ENCODE results near the gene EML5. TPM values are rescaled to one million over a fixed set of nuclear protein-coding genes. Genes with fewer than 3 reads are reported as not detected.

The EML5 gene
- total RNA-seq, 1 experiment from 2014 or later, result 0.37 TPM

- Histone ChIP-seq H3K9ac (ENCODE audit: low read length) (no peak overlapping the region), H3K9me2 (replicated peaks; ENCODE audit: insufficient read depth, low read length) (no peaks in the 10 kb centered on the region), H3K4me1 (ENCODE audit: low read length) (no peaks in the 10 kb centered on the region), H3K9me3 (ENCODE audit: low read length) (no peaks in the 10 kb centered on the region), H4K20me1 (ENCODE audit: insufficient read depth, low read depth, low read length) (no peaks in the 10 kb centered on the region), H3K36me3 (ENCODE audit: insufficient read depth, low read length) (peaks cover 85% of the 10 kb centered on the region), H2AFZ (ENCODE audit: low read length) (no peak overlapping the region), H3K4me3 (ENCODE audit: low read length) (no peak overlapping the region), H3K27me3 (ENCODE audit: low read length) (no peaks in the 10 kb centered on the region), H3K79me2 (ENCODE audit: low read length) (peaks cover 5% of the 10 kb centered on the region; the same call in 1 of the 2 replicates), H3K4me2 (ENCODE audit: low read depth, low read length, poor library complexity, severe bottlenecking) (no peak overlapping the region), H3K27ac (ENCODE audit: low read length) (no peak overlapping the region)
- DNase-seq, result no peak
These were observed 188.5 kb downstream of the EML5 start for GRCh38 chr14:88604212-88604611.

DNA sequence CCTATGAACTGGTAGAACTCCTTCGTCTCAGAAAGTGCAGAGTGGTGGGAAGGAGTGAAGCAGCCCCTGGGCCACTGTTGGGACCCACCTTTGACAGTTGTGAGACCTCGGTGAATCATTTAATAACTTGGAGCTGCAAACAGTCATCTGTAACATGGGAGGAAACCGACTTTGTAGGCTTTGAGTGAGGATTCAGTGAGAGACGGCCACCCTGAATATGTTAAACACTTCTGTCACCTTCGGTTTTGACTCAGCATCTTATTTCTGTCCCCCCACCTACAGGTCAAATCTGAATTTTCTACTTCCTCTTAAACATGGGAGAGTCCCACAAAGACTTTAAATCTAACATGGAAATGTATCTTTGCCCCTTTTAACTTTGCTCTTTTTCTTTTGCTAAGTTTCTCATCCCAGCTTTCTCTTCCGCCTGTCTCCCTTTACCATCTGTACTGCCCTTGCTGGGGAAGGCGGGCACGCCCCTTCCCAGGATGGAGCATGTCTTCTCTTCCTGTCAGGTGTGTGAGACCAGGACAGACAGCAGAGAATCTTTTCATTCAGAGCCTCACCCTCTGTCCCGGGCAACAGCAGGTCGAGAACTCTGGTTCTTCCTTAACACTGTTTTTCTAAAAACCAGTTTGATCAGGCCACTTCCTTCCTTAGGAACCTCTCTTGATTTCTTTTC is 192.9 kb downstream of the EML5 start:
- Histone ChIP-seq H3K9me3 (ENCODE audit: low read length) (no peaks in the 10 kb centered on the region), H3K79me2 (ENCODE audit: low read length) (peaks cover 5% of the 10 kb centered on the region), H3K9ac (ENCODE audit: low read length) (no peak overlapping the region), H3K9me2 (replicated peaks; ENCODE audit: insufficient read depth, low read length) (no peaks in the 10 kb centered on the region), H4K20me1 (ENCODE audit: insufficient read depth, low read depth, low read length) (no peaks in the 10 kb centered on the region), H3K4me1 (ENCODE audit: low read length) (no peaks in the 10 kb centered on the region), H3K4me2 (ENCODE audit: low read depth, low read length, poor library complexity, severe bottlenecking) (no peak overlapping the region), H2AFZ (ENCODE audit: low read length) (no peak overlapping the region), H3K27ac (ENCODE audit: low read length) (no peak overlapping the region), H3K27me3 (ENCODE audit: low read length) (no peaks in the 10 kb centered on the region), H3K4me3 (ENCODE audit: low read length) (no peak overlapping the region), H3K36me3 (ENCODE audit: insufficient read depth, low read length) (peaks cover 66% of the 10 kb centered on the region; the same call in 1 of the 2 replicates)
- no peak for DNase-seq

DNA sequence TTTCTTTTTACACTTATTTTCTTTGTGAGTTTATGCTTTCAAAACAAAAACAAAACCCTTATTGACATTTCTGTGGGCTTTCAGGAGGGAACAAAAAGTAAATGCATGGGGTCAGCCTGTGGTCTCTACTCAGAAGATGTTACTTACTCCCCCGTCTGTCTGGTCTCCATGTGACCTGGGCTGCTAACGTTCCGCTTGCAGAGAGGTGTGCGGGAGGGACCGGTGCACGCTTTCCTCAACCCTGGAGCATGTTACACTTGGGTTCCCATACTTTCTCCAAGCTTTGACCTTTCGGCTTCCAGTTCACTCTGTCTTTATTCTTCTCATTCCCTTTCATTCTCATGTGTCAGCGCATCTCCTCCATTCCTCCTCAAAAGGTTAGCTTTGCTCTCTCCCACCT is 193.4 kb downstream of the EML5 start:
- Histone ChIP-seq H3K4me2 (ENCODE audit: low read depth, low read length, poor library complexity, severe bottlenecking) (no peak overlapping the region), H3K9ac (ENCODE audit: low read length) (no peak overlapping the region), H4K20me1 (ENCODE audit: insufficient read depth, low read depth, low read length) (no peaks in the 10 kb centered on the region), H3K27me3 (ENCODE audit: low read length) (no peaks in the 10 kb centered on the region), H3K9me2 (replicated peaks; ENCODE audit: insufficient read depth, low read length) (no peaks in the 10 kb centered on the region), H3K36me3 (ENCODE audit: insufficient read depth, low read length) (peaks cover 68% of the 10 kb centered on the region; the same call in 1 of the 2 replicates), H2AFZ (ENCODE audit: low read length) (no peak overlapping the region), H3K4me1 (ENCODE audit: low read length) (no peaks in the 10 kb centered on the region), H3K79me2 (ENCODE audit: low read length) (peaks cover 5% of the 10 kb centered on the region), H3K27ac (ENCODE audit: low read length) (no peak overlapping the region), H3K4me3 (ENCODE audit: low read length) (no peak overlapping the region), H3K9me3 (ENCODE audit: low read length) (no peaks in the 10 kb centered on the region)
- no peak for DNase-seq

DNA sequence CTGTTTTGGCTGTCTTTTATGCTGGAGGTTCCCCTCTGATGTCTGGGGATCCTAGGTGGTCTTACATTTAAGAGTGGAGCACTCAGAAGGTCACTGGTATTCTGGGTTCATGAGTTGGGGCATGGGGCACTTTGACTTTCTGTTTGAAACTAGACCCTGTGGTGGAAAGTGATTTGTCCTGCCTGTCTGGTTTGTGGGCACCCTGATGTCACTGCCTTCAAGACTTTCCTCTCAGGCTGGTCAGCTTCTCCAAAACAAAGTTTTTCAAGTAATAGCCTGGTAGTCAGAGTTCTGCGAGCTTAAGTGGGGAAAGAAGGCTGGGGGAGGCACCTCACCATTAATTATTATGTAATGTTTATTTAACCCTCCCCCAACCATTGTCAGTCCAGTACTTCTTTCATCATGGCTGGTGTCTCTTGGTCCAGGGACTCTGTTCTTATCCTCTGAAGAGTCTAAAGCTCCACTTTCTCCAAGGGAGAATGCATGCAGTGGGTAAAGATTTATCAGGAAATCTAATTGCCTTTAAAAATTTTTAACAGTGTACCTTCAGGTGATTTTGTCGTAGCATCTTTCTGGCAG is 194.6 kb downstream of the EML5 start:
- no peaks in the 10 kb centered on the region for H3K27me3 ChIP-seq (ENCODE audit: low read length)
- H3K4me2 ChIP-seq (ENCODE audit: low read depth, low read length, poor library complexity, severe bottlenecking), result no peak overlapping the region
- H3K9me2 ChIP-seq (replicated peaks; ENCODE audit: insufficient read depth, low read length), result no peaks in the 10 kb centered on the region
- H3K79me2 ChIP-seq (ENCODE audit: low read length), result peaks cover 5% of the 10 kb centered on the region
- H3K9ac ChIP-seq (ENCODE audit: low read length), result no peak overlapping the region
- no peaks in the 10 kb centered on the region for H3K9me3 ChIP-seq (ENCODE audit: low read length)
- no peak overlapping the region for H3K27ac ChIP-seq (ENCODE audit: low read length)
- H3K4me3 ChIP-seq (ENCODE audit: low read length), result no peak overlapping the region
- H4K20me1 ChIP-seq (ENCODE audit: insufficient read depth, low read depth, low read length), result no peaks in the 10 kb centered on the region
- peaks cover 68% of the 10 kb centered on the region for H3K36me3 ChIP-seq (ENCODE audit: insufficient read depth, low read length)
- no peaks in the 10 kb centered on the region for H3K4me1 ChIP-seq (ENCODE audit: low read length)
- DNase-seq, result no peak
- no peak overlapping the region for H2AFZ ChIP-seq (ENCODE audit: low read length)

DNA sequence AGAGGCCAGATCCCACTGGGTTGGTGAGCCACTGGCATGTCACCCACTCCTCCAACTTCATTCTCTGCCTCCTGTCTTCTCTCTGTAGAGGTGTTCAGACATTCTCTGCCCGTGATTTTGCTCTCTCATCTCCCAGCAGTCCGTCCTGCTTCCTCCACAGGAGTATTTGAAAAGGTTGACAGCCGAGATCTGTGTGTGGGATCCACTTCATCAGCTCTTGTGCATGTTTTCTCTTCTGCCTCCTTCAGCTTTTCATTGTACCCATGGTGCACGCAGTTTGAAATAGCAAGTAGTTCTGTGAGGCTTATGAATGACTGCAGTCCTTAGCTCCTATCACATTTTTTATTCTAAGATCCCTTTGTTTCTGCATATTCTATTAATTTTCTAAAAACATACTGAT is 195.2 kb downstream of the EML5 start:
- Histone ChIP-seq H3K9ac (ENCODE audit: low read length) (no peak overlapping the region), H3K4me2 (ENCODE audit: low read depth, low read length, poor library complexity, severe bottlenecking) (no peak overlapping the region), H4K20me1 (ENCODE audit: insufficient read depth, low read depth, low read length) (no peaks in the 10 kb centered on the region), H3K9me2 (replicated peaks; ENCODE audit: insufficient read depth, low read length) (no peaks in the 10 kb centered on the region), H3K9me3 (ENCODE audit: low read length) (no peaks in the 10 kb centered on the region), H3K4me3 (ENCODE audit: low read length) (no peak overlapping the region), H3K27me3 (ENCODE audit: low read length) (no peaks in the 10 kb centered on the region), H2AFZ (ENCODE audit: low read length) (no peak overlapping the region), H3K79me2 (ENCODE audit: low read length) (peaks cover 5% of the 10 kb centered on the region), H3K27ac (ENCODE audit: low read length) (no peak overlapping the region), H3K4me1 (ENCODE audit: low read length) (no peaks in the 10 kb centered on the region), H3K36me3 (ENCODE audit: insufficient read depth, low read length) (peaks cover 65% of the 10 kb centered on the region)
- no peak for DNase-seq

- no peak overlapping the region for H3K27ac ChIP-seq (ENCODE audit: low read length)
- H3K9me3 ChIP-seq (ENCODE audit: low read length), result no peaks in the 10 kb centered on the region
- H3K4me1 ChIP-seq (ENCODE audit: low read length), result no peaks in the 10 kb centered on the region
- H3K36me3 ChIP-seq (ENCODE audit: insufficient read depth, low read length), result peaks cover 60% of the 10 kb centered on the region
- H3K9ac ChIP-seq (ENCODE audit: low read length), result no peak overlapping the region
- peaks cover 7% of the 10 kb centered on the region for H3K79me2 ChIP-seq (ENCODE audit: low read length)
- no peak overlapping the region for H3K4me3 ChIP-seq (ENCODE audit: low read length)
- H2AFZ ChIP-seq (ENCODE audit: low read length), result no peak overlapping the region
- H3K4me2 ChIP-seq (ENCODE audit: low read depth, low read length, poor library complexity, severe bottlenecking), result no peak overlapping the region
- no peaks in the 10 kb centered on the region for H4K20me1 ChIP-seq (ENCODE audit: insufficient read depth, low read depth, low read length)
- no peaks in the 10 kb centered on the region for H3K9me2 ChIP-seq (replicated peaks; ENCODE audit: insufficient read depth, low read length)
- no peaks in the 10 kb centered on the region for H3K27me3 ChIP-seq (ENCODE audit: low read length)
- DNase-seq, result no peak
These were observed 195.7 kb downstream of the EML5 start for GRCh38 chr14:88597038-88597437.

DNA sequence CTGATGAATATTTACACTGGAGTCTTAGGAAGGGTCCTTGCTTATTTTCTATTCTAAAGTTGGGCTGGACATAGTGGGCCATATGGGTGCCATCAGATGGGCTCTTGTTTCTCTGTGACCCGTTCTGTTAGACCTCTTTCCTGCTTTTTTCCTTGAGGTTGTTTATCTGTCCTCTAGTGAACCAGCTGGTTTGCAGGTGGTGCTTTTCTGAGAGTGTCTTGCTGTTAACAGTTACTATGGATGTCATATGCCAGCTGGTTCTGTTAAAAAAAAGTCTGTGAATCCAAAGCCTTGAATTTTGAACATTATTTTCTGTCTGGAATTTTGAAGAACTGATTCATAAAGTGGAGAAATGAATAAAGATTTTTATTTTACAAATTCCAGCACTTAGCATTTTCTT is 200.7 kb downstream of the EML5 start:
- no peak overlapping the region for H3K4me3 ChIP-seq (ENCODE audit: low read length)
- H3K79me2 ChIP-seq (ENCODE audit: low read length), result peaks cover 26% of the 10 kb centered on the region
- H3K4me2 ChIP-seq (ENCODE audit: low read depth, low read length, poor library complexity, severe bottlenecking), result no peak overlapping the region
- no peak for DNase-seq
- H3K36me3 ChIP-seq (ENCODE audit: insufficient read depth, low read length), result peaks cover 45% of the 10 kb centered on the region
- H4K20me1 ChIP-seq (ENCODE audit: insufficient read depth, low read depth, low read length), result no peaks in the 10 kb centered on the region
- H3K27me3 ChIP-seq (ENCODE audit: low read length), result no peaks in the 10 kb centered on the region
- no peaks in the 10 kb centered on the region for H3K9me3 ChIP-seq (ENCODE audit: low read length)
- no peak overlapping the region for H3K27ac ChIP-seq (ENCODE audit: low read length)
- H3K9ac ChIP-seq (ENCODE audit: low read length), result no peak overlapping the region
- no peak overlapping the region for H2AFZ ChIP-seq (ENCODE audit: low read length)
- H3K4me1 ChIP-seq (ENCODE audit: low read length), result no peaks in the 10 kb centered on the region
- no peaks in the 10 kb centered on the region for H3K9me2 ChIP-seq (replicated peaks; ENCODE audit: insufficient read depth, low read length)

GRCh38 chr14:88590173-88590572 is 202.6 kb downstream of the EML5 start:
- no peak overlapping the region for H3K9ac ChIP-seq (ENCODE audit: low read length)
- H3K27ac ChIP-seq (ENCODE audit: low read length), result no peak overlapping the region
- no peak overlapping the region for H3K4me3 ChIP-seq (ENCODE audit: low read length)
- H3K27me3 ChIP-seq (ENCODE audit: low read length), result no peaks in the 10 kb centered on the region
- H3K79me2 ChIP-seq (ENCODE audit: low read length), result peaks cover 23% of the 10 kb centered on the region
- no peak overlapping the region for H2AFZ ChIP-seq (ENCODE audit: low read length)
- H3K4me2 ChIP-seq (ENCODE audit: low read depth, low read length, poor library complexity, severe bottlenecking), result no peak overlapping the region
- no peak for DNase-seq
- no peaks in the 10 kb centered on the region for H4K20me1 ChIP-seq (ENCODE audit: insufficient read depth, low read depth, low read length)
- peaks cover 38% of the 10 kb centered on the region for H3K36me3 ChIP-seq (ENCODE audit: insufficient read depth, low read length)
- H3K9me3 ChIP-seq (ENCODE audit: low read length), result no peaks in the 10 kb centered on the region
- no peaks in the 10 kb centered on the region for H3K9me2 ChIP-seq (replicated peaks; ENCODE audit: insufficient read depth, low read length)
- H3K4me1 ChIP-seq (ENCODE audit: low read length), result no peaks in the 10 kb centered on the region
